Measurements from ENCODE around the gene RAB4B.
"Not testable (repeated sequence)": the region's sequence is repeated elsewhere in the genome, so short reads cannot be mapped to it uniquely, and the experiment has no call there.

Gene RAB4B

DNA sequence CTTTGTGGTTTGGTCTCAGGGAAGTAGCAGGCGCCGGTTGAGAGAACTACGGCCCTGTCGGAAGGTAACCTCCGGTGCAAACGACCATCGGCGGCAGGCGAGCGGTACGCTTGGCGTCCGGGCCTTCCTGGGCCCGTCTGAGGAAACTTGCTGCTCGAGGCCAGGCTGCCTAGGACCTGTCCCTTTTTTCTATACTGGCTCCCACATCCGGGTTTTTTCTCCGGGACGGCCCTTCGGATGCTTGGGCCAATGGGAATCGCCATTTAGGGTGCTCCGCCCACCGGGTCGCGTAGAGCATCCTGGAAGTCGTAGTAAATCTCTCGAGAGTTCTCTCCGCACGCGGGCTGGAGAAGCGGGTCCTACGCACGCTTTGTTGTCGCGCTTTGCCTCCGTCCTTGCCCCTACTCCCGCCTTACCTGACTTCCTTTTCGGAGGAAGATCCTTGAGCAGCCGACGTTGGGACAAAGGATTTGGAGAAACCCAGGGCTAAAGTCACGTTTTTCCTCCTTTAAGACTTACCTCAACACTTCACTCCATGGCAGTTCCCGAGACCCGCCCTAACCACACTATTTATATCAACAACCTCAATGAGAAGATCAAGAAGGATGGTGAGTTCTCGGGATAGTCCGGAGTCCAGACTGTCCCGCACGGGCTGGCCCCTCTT is 27.0 kb upstream of the RAB4B start, which contains the start of gene SNRPA:
Gene SNRPA, plus strand, starts transcription at position 330 of the 664 bp plus-strand sequence. Its CDS starts 206 bp downstream, at position 536.
- DNase-seq, result peak; percentile 94

DNA sequence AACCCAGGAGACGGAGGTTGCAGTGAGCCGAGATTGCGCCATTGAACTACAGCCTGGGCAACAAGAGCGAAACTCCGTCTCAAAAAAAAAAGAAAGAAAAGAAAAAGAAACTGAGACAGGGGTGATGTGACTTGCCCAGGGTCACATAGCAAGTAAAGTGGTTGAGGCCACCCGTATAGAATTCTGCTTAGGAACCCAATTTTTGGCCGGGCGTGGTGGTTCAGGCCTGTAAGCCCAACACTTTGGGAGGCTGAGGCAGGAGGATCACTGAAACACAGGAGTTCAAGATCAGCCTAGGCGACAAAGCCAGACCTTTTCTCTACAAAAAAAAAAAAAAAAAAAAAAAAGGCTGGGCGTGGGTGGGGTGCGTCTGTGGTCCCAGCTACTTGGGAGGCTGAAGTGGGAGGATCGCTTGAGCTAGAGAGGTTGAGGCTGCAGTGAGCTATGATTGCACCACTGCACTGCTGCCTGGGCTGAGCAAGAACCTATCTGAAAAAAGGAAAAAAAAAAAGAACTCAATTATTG is 25.7 kb upstream of the RAB4B start:
- no peak for DNase-seq

DNA sequence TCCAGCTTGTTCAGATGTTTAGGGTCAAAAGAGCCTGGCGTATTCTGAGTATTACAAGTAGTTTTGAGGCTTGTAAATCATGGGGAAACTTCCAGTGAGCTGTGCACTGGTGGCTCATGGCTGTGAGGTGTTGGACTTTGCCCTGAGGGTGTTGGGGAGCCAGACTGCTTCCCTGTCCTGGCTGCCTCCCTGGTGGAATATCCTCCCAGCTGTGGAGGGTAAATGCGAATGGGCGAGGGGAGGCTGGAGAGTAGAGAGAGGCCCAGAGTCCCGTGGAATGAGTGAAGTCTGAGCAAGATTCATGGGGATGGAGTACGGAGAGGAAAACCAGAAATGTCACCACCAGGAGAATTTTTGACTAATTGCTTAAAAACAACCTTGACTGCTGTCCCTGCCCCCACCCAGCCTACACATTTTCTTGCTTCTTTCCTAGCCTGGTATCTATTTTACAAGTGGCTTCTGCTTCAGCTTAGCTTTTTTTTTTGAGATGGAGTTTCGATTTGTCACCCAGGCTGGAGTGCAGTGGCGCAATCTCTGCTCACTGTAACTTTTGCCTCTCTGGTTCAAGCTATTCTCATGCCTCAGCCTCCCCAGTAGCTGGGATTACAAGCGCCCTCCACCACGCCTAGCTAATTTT is 23.3 kb upstream of the RAB4B start:
- DNase-seq, result no peak

DNA sequence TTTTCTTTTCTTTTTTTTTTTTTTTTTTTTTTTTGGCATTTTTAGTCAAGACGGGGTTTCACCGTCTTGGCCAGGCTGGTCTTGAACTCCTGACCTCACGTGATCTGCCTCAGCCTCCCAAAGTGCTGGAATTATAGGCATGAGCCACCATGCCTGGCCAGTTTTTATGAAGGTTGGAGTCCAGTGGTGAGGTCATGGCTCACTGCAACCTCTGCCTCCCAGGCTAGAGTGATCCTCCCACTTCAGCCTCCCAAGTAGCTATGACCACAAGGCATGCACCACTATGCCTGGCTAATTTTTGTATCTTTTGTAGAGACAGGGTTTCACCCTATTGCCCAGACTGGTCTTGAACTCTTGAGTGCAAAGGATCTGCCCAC is 22.8 kb upstream of the RAB4B start:
- DNase-seq, result no peak

DNA sequence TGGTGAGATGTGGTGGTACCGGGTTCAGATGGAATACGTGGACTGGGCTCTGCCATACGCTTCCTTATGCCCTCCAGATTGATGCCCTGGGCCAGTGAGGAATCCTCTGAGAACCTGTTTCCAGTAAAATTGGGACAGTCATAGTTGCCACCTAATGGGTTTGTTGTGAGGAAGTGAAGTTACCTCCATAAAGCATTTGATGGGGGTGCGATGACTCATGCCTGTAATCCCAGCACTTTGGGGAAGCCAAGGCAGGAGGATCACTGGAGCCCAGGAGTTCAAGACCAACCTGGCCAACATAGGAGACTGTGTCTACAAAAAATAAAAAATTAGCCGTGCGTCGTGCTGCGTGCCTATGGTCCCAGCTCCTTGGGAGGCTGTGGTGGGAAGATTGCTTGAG is 22.3 kb upstream of the RAB4B start:
- no peak for DNase-seq

DNA sequence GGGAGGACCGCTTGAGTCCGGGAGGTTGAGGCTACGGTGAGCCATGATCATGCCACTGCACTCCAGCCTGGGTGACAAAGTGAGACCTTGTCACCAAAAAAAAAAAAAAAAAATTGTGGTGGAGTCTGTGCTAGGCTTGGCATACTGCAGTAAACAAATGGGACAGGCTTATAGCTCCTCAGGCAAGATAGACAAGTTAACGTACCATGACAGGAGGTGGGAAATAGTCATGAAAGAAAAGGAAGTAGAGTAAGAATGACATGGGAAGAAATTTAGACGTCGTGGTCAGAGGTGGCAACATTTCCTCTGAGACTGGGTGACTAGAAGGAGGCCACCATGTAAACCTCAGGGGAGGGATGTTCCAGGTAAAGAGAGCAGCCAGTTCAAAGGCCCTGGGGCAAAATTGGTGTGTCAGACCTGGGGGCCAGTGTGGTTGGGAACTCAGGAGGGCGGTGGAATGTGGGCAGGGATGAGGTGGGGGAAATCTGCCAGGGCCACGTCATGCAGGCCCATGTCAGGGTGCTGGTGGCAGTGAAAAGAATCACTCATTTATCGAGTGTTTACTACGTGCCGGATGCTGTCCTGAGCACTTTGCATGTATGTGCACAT is 21.4 kb upstream of the RAB4B start:
- no peak for DNase-seq

DNA sequence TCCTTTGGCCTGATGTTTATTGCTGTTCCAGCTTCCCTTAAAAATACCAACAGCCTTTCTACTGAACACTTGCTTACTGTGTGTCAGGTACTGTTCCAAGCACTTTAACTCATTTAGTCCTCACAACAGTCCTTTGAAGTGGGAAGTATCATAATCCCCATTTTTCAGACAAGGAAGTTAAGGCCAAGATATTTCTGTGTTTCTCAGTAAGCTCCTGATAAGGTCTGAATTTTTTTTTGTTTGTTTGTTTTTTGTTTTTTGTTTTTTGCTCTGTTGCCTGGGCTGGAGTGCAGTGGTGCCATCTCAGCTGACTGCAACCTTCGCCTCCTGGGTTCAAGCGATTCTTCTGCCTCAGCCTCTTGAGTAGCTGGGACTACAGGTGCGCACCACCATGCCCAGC is 19.6 kb upstream of the RAB4B start:
- DNase-seq, result no peak

DNA sequence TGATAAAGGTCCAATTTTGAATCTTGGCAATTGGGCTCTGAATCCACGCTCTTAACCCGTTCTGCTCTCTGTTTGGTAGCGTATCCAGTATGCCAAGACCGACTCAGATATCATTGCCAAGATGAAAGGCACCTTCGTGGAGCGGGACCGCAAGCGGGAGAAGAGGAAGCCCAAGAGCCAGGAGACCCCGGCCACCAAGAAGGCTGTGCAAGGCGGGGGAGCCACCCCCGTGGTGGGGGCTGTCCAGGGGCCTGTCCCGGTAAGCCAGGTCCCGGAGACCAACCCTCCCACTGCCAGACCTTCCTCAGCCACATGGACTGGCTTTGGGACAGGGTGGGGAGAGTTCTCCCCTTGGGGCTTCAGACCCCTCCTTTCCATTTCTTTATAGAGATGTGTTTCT is 18.7 kb upstream of the RAB4B start:
- no peak for DNase-seq

DNA sequence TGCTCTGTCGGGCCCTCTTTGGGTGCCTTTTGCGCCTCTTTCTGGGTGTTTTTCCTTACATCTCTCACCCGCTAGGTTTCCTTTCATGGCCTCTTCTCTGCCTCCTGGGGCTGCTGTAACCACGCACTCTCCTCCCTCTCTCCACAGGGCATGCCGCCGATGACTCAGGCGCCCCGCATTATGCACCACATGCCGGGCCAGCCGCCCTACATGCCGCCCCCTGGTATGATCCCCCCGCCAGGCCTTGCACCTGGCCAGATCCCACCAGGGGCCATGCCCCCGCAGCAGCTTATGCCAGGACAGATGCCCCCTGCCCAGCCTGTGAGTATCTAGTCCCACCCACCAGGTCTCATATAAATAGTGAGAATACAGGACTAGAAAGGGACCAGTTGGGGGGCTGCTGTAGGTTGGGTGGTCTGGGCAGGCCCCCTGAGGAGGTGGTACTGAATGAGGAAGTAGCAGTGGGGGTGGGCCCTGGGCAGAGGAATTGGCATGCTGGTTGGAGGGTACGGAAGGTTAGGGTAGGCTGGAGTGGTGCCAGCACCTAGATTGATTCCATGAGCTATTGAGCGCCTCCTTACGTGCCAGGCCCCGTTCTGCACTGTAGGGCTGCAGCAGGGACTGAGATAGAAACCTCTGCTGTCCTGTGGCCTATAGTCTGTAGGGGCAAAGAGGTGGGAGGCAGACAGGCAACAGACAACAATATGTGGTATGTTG is 15.1 kb upstream of the RAB4B start:
- DNase-seq, result no peak

DNA sequence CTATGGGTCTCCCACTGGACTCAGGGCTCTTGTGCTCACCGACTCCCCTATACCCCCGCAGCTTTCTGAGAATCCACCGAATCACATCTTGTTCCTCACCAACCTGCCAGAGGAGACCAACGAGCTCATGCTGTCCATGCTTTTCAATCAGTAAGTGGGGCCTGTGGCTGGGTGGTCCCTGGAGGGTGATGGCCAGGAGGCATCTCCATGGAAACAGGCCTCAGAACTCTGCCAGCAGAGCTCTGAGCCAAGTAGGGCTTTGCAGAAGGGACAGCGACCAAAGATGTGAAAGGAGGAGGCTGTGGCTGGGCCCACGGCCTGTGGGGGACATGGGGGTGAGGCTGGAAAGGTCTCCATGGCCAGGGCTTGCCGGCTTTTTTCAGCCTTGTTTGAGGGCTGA is 14.5 kb upstream of the RAB4B start:
- no peak for DNase-seq

DNA sequence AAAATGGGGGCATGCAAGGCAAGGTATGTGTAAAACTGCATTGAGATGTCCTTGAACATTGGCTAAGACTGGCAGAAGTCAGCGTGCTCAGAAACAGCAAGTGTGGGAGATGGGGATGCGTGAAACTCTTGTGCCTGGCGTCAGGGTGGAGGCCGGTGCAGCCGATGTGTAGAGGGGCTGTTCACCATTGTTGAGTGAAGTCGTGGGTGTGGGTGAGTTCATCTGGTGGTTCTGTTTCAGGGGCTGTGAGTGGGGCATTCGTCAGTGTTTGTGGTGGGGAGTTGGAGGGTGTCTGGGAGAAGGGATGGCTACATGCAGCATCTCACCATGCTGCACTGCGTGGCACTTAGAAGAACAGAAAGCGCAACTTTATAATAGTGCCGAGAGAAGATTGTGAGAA is 14.1 kb upstream of the RAB4B start:
- DNase-seq, result no peak

DNA sequence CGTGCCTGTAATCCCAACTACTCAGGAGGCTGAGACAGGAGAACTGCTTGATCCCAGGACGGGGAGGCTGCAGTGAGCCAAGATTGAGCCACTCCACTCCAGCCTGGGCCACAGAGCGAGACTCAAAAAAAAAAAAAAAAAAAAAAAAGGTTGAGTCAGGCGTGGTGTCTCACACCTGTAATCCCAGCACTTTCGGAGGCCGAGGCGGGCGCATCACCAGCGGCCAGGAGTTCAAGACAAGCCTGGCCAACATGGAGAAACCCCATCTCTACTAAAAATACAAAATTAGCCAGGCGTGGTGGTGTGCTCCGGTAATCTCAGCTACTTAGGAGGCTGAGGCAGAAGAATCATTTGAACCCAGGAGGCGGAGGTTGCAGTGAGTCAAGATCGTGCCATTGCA is 11.7 kb upstream of the RAB4B start:
- DNase-seq, result not testable (repeated sequence)

DNA sequence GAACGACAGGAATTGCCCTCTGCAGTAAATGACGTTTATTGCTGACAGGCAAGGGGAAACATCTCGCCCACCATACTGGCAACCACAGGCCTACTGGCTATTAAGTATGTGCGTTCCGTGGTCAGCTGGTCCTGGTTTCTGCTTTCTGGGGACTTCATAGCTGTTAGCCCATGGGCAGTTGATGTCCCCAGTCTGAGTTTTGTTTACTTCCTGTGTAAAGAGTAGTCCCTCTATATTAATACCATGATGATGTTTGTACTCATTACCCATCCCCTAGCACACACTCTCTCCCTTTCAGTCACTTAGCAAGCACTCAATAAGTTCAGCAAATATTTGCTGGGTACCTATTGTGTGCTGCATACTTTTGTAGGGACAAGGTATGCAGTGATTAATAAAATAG is 9.2 kb upstream of the RAB4B start:
- no peak for DNase-seq

DNA sequence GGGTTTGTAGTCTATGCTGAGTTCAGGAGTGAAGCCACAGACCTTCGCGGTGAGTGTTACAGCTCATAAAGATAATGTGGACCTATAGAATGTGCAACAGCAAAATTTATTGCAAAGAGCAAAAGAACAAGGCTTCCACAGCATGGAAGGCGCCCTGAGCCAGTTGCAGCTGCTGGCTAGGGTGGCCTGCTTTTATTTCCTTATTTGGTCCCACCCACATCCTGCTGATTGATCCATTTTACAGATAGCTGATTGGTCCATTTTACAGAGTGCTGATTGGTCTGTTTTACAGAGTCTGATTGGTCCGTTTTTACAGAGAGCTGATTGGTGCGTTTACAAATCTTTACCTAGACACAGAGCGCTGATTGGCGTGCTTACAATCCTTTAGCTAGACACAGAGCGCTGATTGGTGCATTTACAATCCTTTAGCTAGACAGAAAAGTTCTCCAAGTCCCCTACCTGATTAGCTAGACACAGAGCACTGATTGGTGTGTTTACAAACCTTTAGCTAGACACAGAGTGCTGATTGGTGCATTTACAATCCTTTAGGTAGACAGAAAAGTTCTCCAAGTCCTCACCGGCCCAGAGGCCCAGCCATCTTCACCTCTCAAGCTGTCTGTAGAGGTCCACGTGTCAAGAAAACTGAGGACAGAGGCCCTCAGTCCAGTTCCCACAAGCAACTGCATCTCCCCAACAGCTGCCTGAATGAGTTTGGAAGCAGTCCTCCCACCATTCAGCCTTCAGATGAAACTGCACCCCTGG is 6.8 kb upstream of the RAB4B start:
- not testable (repeated sequence) for DNase-seq

DNA sequence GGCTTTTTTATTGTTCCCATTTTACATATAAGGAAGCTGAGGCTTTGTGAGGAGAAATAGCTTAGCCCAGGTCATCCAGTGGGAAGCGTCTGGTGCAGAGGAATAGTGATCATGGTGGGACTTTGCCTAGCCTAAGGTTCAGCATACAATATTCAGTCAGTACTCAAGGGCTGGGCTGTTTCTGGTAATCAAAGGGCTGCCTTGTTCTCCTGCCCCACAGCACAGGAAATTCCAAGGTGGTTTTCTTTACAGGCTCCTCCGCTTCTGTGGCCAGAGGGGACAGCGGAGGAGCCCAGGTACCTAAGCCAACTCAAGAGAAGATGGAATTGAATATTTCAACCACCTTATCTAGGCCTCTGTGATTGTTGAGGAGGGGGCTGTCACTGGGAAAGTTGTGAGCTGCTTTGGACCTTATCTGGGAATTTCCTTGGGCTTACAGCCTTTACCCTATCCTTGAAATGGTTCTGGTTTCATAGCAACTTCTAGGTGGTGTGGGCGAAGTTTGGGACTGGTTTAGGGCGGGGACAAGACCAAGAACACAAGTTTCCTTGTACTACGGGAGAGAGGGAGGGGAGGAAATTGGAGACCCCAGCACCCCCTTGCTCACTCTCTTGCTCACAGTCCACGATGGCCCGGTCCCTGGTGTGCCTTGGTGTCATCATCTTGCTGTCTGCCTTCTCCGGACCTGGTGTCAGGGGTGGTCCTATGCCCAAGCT is 3.0 kb upstream of the RAB4B start, which contains the start of gene MIA:
Gene MIA, plus strand, starts transcription at position 606 of the 716 bp plus-strand sequence. Its CDS starts 22 bp downstream, at position 628.
- DNase-seq, result no peak

DNA sequence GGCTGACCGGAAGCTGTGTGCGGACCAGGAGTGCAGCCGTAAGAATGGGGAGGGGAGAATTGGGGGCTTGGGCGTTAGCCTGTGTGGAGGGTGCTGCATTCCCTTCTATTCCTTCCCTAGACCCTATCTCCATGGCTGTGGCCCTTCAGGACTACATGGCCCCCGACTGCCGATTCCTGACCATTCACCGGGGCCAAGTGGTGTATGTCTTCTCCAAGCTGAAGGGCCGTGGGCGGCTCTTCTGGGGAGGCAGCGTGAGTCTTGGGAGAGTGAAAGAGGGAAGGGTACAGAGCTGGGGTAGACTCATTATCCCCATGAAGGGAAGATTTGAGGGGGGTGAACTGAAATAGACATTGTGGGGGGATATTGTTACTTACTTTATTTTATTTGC is 2.4 kb upstream of the RAB4B start:
- no peak for DNase-seq

DNA sequence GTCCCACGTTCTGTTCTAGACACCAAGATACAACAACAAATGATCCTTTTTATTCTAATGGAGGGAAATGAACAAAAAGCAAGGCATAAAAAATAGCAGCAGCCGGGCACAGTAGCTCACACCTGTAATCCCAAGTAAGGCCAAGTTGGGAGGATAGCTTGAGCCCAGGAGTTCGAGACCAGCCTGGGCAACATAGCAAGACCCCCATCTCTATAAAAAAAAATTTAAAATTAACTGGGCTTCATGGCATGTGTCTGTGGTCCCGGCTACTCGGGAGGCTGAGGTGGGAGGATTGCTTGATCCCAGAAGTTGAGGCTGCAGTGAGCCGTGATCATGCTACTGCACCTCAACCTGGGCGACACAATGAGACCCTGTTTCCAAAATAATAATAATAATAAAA is 1.7 kb upstream of the RAB4B start:
- DNase-seq, result no peak

DNA sequence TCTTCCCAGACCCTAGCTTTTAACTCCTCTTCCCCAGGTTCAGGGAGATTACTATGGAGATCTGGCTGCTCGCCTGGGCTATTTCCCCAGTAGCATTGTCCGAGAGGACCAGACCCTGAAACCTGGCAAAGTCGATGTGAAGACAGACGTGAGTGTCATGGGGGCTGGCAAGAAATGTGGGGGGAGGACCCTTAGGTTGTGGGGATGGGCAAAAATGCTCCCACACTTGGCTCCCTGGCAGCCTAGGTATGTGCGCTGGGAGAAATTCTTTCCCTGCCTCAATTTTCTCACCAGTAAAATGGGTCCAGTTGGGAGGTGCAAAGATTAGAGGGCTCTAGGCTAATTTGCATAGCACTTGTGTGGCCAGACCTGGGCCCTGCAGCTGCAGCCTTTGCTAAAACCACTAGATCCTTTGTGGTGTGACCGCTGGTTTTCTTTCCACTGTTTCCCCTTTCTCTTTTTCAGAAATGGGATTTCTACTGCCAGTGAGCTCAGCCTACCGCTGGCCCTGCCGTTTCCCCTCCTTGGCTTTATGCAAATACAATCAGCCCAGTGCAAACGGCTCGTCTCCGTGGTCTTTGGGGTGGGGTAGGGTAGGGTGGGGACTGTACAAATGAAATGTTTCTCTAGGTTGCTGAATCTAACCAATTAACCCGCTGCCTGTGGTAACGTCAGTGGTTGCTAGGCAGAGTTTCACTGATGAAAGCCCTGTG is 959 bp upstream of the RAB4B start:
- DNase-seq, result peak; percentile 89

DNA sequence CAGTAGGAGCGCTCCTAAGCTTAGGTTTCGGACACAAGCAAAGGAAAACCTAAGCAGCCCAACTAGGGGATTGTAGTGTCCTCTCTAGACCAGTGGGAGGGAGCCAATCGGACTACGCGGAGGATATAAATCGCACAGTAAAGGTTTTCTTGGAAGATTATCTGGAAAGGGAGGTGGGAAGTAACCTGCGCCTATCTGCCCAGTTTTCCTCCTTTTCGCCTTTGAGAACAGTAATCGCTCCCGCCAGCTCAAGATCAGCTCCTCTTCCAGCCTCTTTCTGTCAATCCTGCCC is 456 bp upstream of the RAB4B start:
- DNase-seq, result no peak

DNA sequence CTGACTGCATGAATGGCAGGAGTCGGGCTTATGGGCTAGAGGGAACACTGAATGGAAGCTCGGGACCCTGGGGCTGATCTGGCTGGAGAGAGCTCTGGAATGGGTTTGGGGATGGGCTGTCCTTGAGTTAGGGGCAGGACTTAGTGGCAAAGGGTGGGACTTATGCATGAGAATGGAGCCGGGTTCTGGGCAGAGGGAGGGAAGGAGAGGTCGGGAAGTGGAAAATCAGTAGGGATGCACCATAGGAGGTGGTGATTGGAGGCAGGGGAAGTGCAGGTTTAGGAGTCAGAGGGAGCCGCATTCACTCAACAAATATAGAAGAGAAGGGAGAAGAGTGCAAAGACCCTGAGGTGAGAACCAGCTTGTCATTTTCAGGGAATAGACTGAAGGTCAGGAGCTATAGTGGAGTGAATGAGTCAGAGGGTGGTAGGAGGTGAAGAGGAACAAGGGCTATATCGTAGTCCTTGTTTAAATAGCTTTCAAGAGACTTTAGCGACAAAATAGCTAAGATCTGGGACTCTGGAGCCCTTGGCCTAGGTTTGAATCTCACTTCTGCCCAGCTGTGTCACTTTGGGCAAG is 748 bp downstream of the RAB4B start:
- DNase-seq, result no peak

DNA sequence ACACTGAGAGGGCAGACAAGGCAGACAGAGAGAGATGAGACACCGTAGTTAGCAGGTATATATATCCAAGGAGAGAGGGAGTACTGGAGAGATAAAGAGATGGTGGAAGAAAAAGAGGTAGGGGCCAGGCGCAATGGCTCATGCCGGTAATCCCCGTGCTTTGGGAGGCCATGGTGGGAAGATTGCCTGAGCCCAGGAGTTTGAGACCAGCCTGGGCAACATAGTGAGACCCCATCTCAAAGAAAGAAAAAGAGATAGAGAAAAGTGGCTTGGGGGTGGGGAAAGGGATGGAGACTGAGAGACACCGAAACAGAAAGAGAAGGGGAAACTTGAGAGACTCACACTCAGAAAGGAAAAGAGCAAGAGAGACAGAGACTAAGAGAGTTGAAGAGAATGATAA is 2.5 kb downstream of the RAB4B start:
- no peak for DNase-seq
